ENCODE data around the gene NPEPL1. TPM values are rescaled to one million over a fixed set of nuclear protein-coding genes. Genes with fewer than 3 reads are reported as not detected.
A peak's percentile ranks its signal among the peaks of the same experiment; 100 is the strongest.

NPEPL1 gene
- total RNA-seq, 6 donors from 2014 or later, result 19.4 to 198 (median 50.9) TPM

GRCh38 chr20:58650776-58651558, 41.6 kb upstream of the NPEPL1 start, which contains the start of gene STX16:
Gene STX16, plus strand, starts transcription at chr20:58651283. Its CDS starts 724 bp downstream, at chr20:58652007.
- DNase-seq, result peak; percentile 93 to 96

DNA sequence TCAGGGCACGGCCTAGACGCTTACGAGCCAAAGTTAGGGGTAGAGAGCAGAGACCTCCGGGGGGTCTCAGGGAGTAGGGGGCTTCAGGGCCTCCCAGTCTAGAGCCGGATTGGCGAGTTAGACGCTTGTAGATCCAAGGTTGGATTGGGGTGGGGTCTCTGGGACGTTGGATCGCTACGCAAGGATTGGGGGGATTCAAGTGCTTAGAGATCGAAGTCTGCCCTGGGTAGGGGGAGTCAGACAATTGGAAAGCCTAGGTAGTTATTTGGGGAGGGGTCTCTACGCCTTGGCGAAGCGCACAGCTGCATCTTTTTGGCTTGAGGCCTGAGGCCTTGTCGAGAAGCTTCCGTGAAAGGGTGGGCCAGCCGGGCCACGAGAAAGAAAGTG, 41.0 kb upstream of the NPEPL1 start:
- Histone ChIP-seq H3K27ac (peak overlapping the region; percentile 89 to 93 (median 92)), H3K4me3 (peak overlapping the region; percentile 81 to 99 (median 96)), H3K27me3 (no peaks in the 10 kb centered on the region), H3K36me3 (peaks cover 0 to 3% (median 0%) of the 10 kb centered on the region in 4 donors), H3K4me1 (peaks cover 31 to 49% (median 38%) of the 10 kb centered on the region in 4 donors), H3K9me3 (no peaks in the 10 kb centered on the region)
- DNase-seq, result no peak
- TF ChIP-seq POLR2A (IDR thresholded peaks at IDR 0.05) (no peak), EP300 (IDR thresholded peaks at IDR 0.05) (no peak), CTCF (IDR thresholded peaks at IDR 0.05) (no peak), POLR2AphosphoS5 (IDR thresholded peaks at IDR 0.05) (no peak)
- ATAC-seq (ENCODE audit: low FRiP score in 2 of 2), result no peak
- WGBS, 2 donors, result 0 to 1% methylated on average over 11 to 18 of the region's 18 CpGs

More at GRCh38 chr20:58650776-58651558, 41.6 kb upstream of the NPEPL1 start, which contains the start of gene STX16:
- H3K4me3 ChIP-seq, result peak within 1 kb of the TSS; percentile 81 to 99 (median 96)
- peaks cover 0 to 3% (median 0%) of the 10 kb centered on the region in 4 donors for H3K36me3 ChIP-seq
- ATAC-seq (ENCODE audit: low FRiP score in 2 of 2), result peak; percentile 97 to 98
- peak within 1 kb of the TSS; percentile 89 to 93 (median 92) for H3K27ac ChIP-seq
- no peaks in the 10 kb centered on the region for H3K9me3 ChIP-seq
- H3K4me1 ChIP-seq, result peaks cover 25 to 43% (median 33%) of the 10 kb centered on the region in 4 donors
- H3K27me3 ChIP-seq, result no peaks in the 10 kb centered on the region
- TF ChIP-seq POLR2A (IDR thresholded peaks at IDR 0.05) (peak in 3 of 4 donors; percentile 53 to 84 (median 60)), POLR2AphosphoS5 (IDR thresholded peaks at IDR 0.05) (peak; percentile 87 to 90), EP300 (IDR thresholded peaks at IDR 0.05) (peak in 1 of 4 donors; percentile 54), CTCF (IDR thresholded peaks at IDR 0.05) (peak; percentile 52 to 89 (median 74))
- WGBS, 2 donors, result 0 to 1% methylated on average over 9 to 46 of the region's 49 CpGs

GRCh38 chr20:58651946-58652605, 40.5 kb upstream of the NPEPL1 start:
- 0% methylated on average over 30 of the region's 30 CpGs for WGBS, 2 donors
- ATAC-seq (ENCODE audit: low FRiP score in 2 of 2) (peak; percentile 59 to 83), DNase-seq (peak; percentile 70 to 75)
- peaks cover 0 to 3% (median 0%) of the 10 kb centered on the region in 4 donors for H3K36me3 ChIP-seq
- H3K4me1 ChIP-seq, result peaks cover 36 to 54% (median 41%) of the 10 kb centered on the region in 4 donors
- H3K27me3 ChIP-seq, result no peaks in the 10 kb centered on the region
- peak overlapping the region; percentile 89 to 93 (median 92) for H3K27ac ChIP-seq
- no peaks in the 10 kb centered on the region for H3K9me3 ChIP-seq
- H3K4me3 ChIP-seq, result peak overlapping the region; percentile 81 to 99 (median 96)
- TF ChIP-seq POLR2A (IDR thresholded peaks at IDR 0.05) (peak in 3 of 4 donors; percentile 39 to 67 (median 64)), CTCF (IDR thresholded peaks at IDR 0.05) (peak in 1 of 6 experiments; percentile 11), EP300 (IDR thresholded peaks at IDR 0.05) (no peak), POLR2AphosphoS5 (IDR thresholded peaks at IDR 0.05) (peak in 1 of 2 donors; percentile 18)

DNA sequence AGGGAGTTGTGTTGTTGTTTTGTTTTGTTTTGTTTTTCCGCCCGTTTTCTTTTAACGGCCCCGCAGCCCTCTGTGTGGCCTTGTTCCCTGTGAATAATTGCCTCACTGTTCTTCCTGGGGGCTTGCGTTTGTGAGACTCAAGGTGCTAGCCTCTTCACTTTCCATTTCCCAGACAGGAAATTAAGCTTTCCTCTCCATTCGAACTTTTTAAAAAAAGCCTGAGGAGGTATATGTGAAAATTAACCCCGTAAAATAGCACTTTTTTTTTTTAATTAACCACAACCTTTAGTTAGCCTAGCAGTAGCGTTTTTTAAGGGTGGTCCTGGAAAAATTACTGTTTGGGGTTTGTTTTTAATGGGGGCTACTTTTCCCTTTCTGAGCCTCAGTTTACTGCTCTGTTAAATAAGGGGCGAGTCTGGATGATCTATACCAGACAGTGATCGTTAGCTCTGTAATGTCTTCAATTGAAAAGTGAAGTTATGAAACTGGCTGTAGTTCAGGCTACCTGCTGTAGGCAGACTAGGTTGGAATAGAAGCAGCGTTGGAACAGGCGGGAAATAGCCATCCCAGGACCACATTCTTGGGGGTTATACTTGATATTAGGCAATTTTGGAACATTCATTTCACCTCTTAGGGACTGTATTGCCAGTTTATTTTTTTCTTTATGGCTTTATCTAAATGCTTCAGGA, 39.9 kb upstream of the NPEPL1 start:
- H3K27ac ChIP-seq, result peak overlapping the region; percentile 89 to 93 (median 92)
- H3K4me3 ChIP-seq, result peak overlapping the region; percentile 81 to 99 (median 96)
- peaks cover 36 to 61% (median 47%) of the 10 kb centered on the region in 4 donors for H3K4me1 ChIP-seq
- TF ChIP-seq POLR2AphosphoS5 (IDR thresholded peaks at IDR 0.05), result no peak
- TF ChIP-seq EP300 (IDR thresholded peaks at IDR 0.05), result no peak
- TF ChIP-seq CTCF (IDR thresholded peaks at IDR 0.05), result no peak
- TF ChIP-seq POLR2A (IDR thresholded peaks at IDR 0.05), result no peak
- peaks cover 0 to 3% (median 0%) of the 10 kb centered on the region in 4 donors for H3K36me3 ChIP-seq
- ATAC-seq (ENCODE audit: low FRiP score in 2 of 2) (no peak), DNase-seq (no peak)
- H3K9me3 ChIP-seq, result no peaks in the 10 kb centered on the region
- H3K27me3 ChIP-seq, result no peaks in the 10 kb centered on the region
- 5 to 10% methylated on average over 12 of the region's 12 CpGs for WGBS, 2 donors
